IPS-15b (cell line): ENCODE data around the gene MAPKAPK3.

Source experiments
- H3K27me3 ChIP-seq: one replicate; pipeline ENCODE4 v1.6.1; 2013; ENCODE audit warnings: low read length; ENCODE audit not compliant: control insufficient read depth, insufficient read depth
- H3K36me3 ChIP-seq: one replicate; pipeline ENCODE4 v1.6.1; 2013; ENCODE audit warnings: low read length; ENCODE audit not compliant: control insufficient read depth, insufficient read depth
- H3K4me1 ChIP-seq: one replicate; pipeline ENCODE4 v1.6.1; 2013; ENCODE audit warnings: mild to moderate bottlenecking, low read length; ENCODE audit not compliant: control insufficient read depth, insufficient read depth
- H3K4me3 ChIP-seq: one replicate; pipeline ENCODE4 v1.5.1; 2013; ENCODE audit warnings: low read depth, low read length
- H3K9ac ChIP-seq: one replicate; pipeline ENCODE4 v1.6.1; 2013; ENCODE audit warnings: low read depth, mild to moderate bottlenecking, low read length
- H3K9me3 ChIP-seq: one replicate; pipeline ENCODE4 v1.6.1; 2013; ENCODE audit warnings: mild to moderate bottlenecking, low read length; ENCODE audit not compliant: control insufficient read depth, insufficient read depth

MAPKAPK3 gene

GRCh38 chr3:50612234-50612882 is 4.6 kb upstream of the MAPKAPK3 start:
- Histone ChIP-seq H3K4me1 (peaks cover 6% of the 10 kb centered on the region), H3K9ac (no peak overlapping the region), H3K9me3 (no peaks in the 10 kb centered on the region), H3K36me3 (no peaks in the 10 kb centered on the region), H3K4me3 (peak overlapping the region; percentile 59), H3K27me3 (peaks cover 58% of the 10 kb centered on the region)

- H3K4me3 ChIP-seq: no peak overlapping the region
- H3K4me1 ChIP-seq: peaks cover 12% of the 10 kb centered on the region
- H3K27me3 ChIP-seq: peaks cover 60% of the 10 kb centered on the region
- H3K9me3 ChIP-seq: no peaks in the 10 kb centered on the region
- H3K36me3 ChIP-seq: no peaks in the 10 kb centered on the region
- H3K9ac ChIP-seq: no peak overlapping the region
Observed at GRCh38 chr3:50612970-50613846, 3.7 kb upstream of the MAPKAPK3 start.

- H3K9ac ChIP-seq: no peak overlapping the region
- H3K4me1 ChIP-seq: peaks cover 12% of the 10 kb centered on the region
- H3K9me3 ChIP-seq: no peaks in the 10 kb centered on the region
- H3K4me3 ChIP-seq: no peak overlapping the region
- no peaks in the 10 kb centered on the region for H3K36me3 ChIP-seq
- H3K27me3 ChIP-seq: peaks cover 48% of the 10 kb centered on the region
Observed at GRCh38 chr3:50615190-50615589, 1.8 kb upstream of the MAPKAPK3 start.

- no peaks in the 10 kb centered on the region for H3K9me3 ChIP-seq
- peak overlapping the region; percentile 71 for H3K4me3 ChIP-seq
- H3K36me3 ChIP-seq: no peaks in the 10 kb centered on the region
- peaks cover 38% of the 10 kb centered on the region for H3K27me3 ChIP-seq
- no peak overlapping the region for H3K9ac ChIP-seq
- H3K4me1 ChIP-seq: peaks cover 8% of the 10 kb centered on the region
Observed at GRCh38 chr3:50616003-50616769, 765 bp upstream of the MAPKAPK3 start.

GRCh38 chr3:50616770-50617095 is 218 bp upstream of the MAPKAPK3 start:
- Histone ChIP-seq H3K4me1 (peaks cover 8% of the 10 kb centered on the region), H3K36me3 (no peaks in the 10 kb centered on the region), H3K4me3 (peak overlapping the region; percentile 71), H3K27me3 (peaks cover 37% of the 10 kb centered on the region), H3K9me3 (no peaks in the 10 kb centered on the region), H3K9ac (no peak overlapping the region)

GRCh38 chr3:50617911-50618481 is 1.0 kb downstream of the MAPKAPK3 start:
- H3K36me3 ChIP-seq: no peaks in the 10 kb centered on the region
- H3K4me3 ChIP-seq: peak overlapping the region; percentile 86
- H3K9ac ChIP-seq: peak overlapping the region; percentile 81
- H3K27me3 ChIP-seq: peaks cover 28% of the 10 kb centered on the region
- H3K4me1 ChIP-seq: peaks cover 8% of the 10 kb centered on the region
- no peaks in the 10 kb centered on the region for H3K9me3 ChIP-seq

GRCh38 chr3:50620420-50620819 is 3.5 kb downstream of the MAPKAPK3 start:
- H3K9ac ChIP-seq: no peak overlapping the region
- no peaks in the 10 kb centered on the region for H3K9me3 ChIP-seq
- H3K4me3 ChIP-seq: no peak overlapping the region
- H3K4me1 ChIP-seq: peaks cover 18% of the 10 kb centered on the region
- H3K27me3 ChIP-seq: peaks cover 10% of the 10 kb centered on the region
- H3K36me3 ChIP-seq: no peaks in the 10 kb centered on the region

GRCh38 chr3:50620820-50621219 is 3.9 kb downstream of the MAPKAPK3 start:
- H3K9me3 ChIP-seq: no peaks in the 10 kb centered on the region
- no peak overlapping the region for H3K4me3 ChIP-seq
- H3K4me1 ChIP-seq: peaks cover 20% of the 10 kb centered on the region
- H3K9ac ChIP-seq: no peak overlapping the region
- H3K27me3 ChIP-seq: peaks cover 6% of the 10 kb centered on the region
- no peaks in the 10 kb centered on the region for H3K36me3 ChIP-seq

- Histone ChIP-seq H3K4me3 (no peak overlapping the region), H3K4me1 (peaks cover 18% of the 10 kb centered on the region), H3K9ac (no peak overlapping the region), H3K27me3 (peaks cover under 1% of the 10 kb centered on the region), H3K9me3 (no peaks in the 10 kb centered on the region), H3K36me3 (no peaks in the 10 kb centered on the region)
Observed at GRCh38 chr3:50622881-50623280, 5.9 kb downstream of the MAPKAPK3 start.

- Histone ChIP-seq H3K4me3 (no peak overlapping the region), H3K36me3 (no peaks in the 10 kb centered on the region), H3K9ac (no peak overlapping the region), H3K27me3 (no peaks in the 10 kb centered on the region), H3K4me1 (peaks cover 19% of the 10 kb centered on the region), H3K9me3 (no peaks in the 10 kb centered on the region)
Observed at GRCh38 chr3:50623840-50624474, 7.0 kb downstream of the MAPKAPK3 start.

GRCh38 chr3:50624634-50625033 is 7.7 kb downstream of the MAPKAPK3 start:
- H3K27me3 ChIP-seq: no peaks in the 10 kb centered on the region
- H3K4me3 ChIP-seq: no peak overlapping the region
- H3K36me3 ChIP-seq: no peaks in the 10 kb centered on the region
- H3K9ac ChIP-seq: no peak overlapping the region
- H3K9me3 ChIP-seq: no peaks in the 10 kb centered on the region
- H3K4me1 ChIP-seq: peaks cover 19% of the 10 kb centered on the region
